ENCODE measurements around the gene WDR4. TPM values are rescaled to one million over a fixed set of nuclear protein-coding genes. Genes with fewer than 3 reads are reported as not detected.

WDR4 gene
- total and polyA plus RNA-seq, 9 of the 15 experiments (the other 6 are each of a cell fraction or from before 2014, with no cell fraction given): 5.4 to 95.4 (median 32.1) TPM

GRCh38 chr21:42878993-42879787 is at the start of gene WDR4 (continued):
- TF ChIP-seq HNRNPUL1 (IDR thresholded peaks at IDR 0.05; ENCODE audit: low read length): no peak
- no peak for TF ChIP-seq ZNF436 (CRISPR knock-in tag; IDR thresholded peaks at IDR 0.05)
- peak; percentile 8; the same call in 1 of the 2 replicates for TF ChIP-seq CEBPG (CRISPR knock-in tag; IDR thresholded peaks at IDR 0.05)
- no peak for TF ChIP-seq CEBPG (tag; conservative IDR thresholded peaks at IDR 0.05 in 1 of 2, IDR thresholded peaks at IDR 0.05 in 1 of 2)
- TF ChIP-seq NEUROD1 (IDR thresholded peaks at IDR 0.05; ENCODE audit: borderline replicate concordance, low read depth, low read length, partially characterized antibody): peak; percentile 54
- no peak for TF ChIP-seq SREBF2 (CRISPR knock-in tag; IDR thresholded peaks at IDR 0.05)
- TF ChIP-seq ADNP (tag; IDR thresholded peaks at IDR 0.05): no peak
- TF ChIP-seq ZBTB2 (IDR thresholded peaks at IDR 0.05): peak; percentile 99
- TF ChIP-seq, protein P1, sequence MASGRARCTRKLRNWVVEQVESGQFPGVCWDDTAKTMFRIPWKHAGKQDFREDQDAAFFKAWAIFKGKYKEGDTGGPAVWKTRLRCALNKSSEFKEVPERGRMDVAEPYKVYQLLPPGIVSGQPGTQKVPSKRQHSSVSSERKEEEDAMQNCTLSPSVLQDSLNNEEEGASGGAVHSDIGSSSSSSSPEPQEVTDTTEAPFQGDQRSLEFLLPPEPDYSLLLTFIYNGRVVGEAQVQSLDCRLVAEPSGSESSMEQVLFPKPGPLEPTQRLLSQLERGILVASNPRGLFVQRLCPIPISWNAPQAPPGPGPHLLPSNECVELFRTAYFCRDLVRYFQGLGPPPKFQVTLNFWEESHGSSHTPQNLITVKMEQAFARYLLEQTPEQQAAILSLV (tag; IDR thresholded peaks at IDR 0.05): no peak
- TF ChIP-seq NFATC3 (IDR thresholded peaks at IDR 0.05): no peak
- no peak for TF ChIP-seq ARID3A (IDR thresholded peaks at IDR 0.05; ENCODE audit: borderline replicate concordance, low read depth, low read length)
- TF ChIP-seq MXD1 (CRISPR knock-in tag; IDR thresholded peaks at IDR 0.05; ENCODE audit: borderline replicate concordance, poor library complexity, severe bottlenecking): peak; percentile 100
- no peak for TF ChIP-seq ZNF699 (CRISPR knock-in tag; IDR thresholded peaks at IDR 0.05; ENCODE audit: insufficient replicate concordance)
- TF ChIP-seq NBN (IDR thresholded peaks at IDR 0.05; ENCODE audit: low read depth): peak; percentile 65
- no peak; the same call in 1 of the 2 replicates for TF ChIP-seq ZNF75A (CRISPR knock-in tag; IDR thresholded peaks at IDR 0.05)
- TF ChIP-seq TAF1 (IDR thresholded peaks at IDR 0.05; ENCODE audit: control insufficient read depth, extremely low read depth, insufficient read depth, low read length, severe bottlenecking): peak; percentile 98
- TF ChIP-seq BMI1 (IDR thresholded peaks at IDR 0.05; ENCODE audit: low read length): no peak
- TF ChIP-seq CREM (IDR thresholded peaks at IDR 0.05; ENCODE audit: low read depth): peak; percentile 100
- no peak for TF ChIP-seq BRD9 (IDR thresholded peaks at IDR 0.05; ENCODE audit: low read depth, partially characterized antibody)
- no peak for TF ChIP-seq ZNF764 (CRISPR knock-in tag; IDR thresholded peaks at IDR 0.05; ENCODE audit: low read depth)
- no peak for TF ChIP-seq RBM34 (IDR thresholded peaks at IDR 0.05; ENCODE audit: borderline replicate concordance, insufficient read depth, low read length)
- TF ChIP-seq ZNF253 (CRISPR knock-in tag; conservative IDR thresholded peaks at IDR 0.05): no peak
- TF ChIP-seq, protein P2, sequence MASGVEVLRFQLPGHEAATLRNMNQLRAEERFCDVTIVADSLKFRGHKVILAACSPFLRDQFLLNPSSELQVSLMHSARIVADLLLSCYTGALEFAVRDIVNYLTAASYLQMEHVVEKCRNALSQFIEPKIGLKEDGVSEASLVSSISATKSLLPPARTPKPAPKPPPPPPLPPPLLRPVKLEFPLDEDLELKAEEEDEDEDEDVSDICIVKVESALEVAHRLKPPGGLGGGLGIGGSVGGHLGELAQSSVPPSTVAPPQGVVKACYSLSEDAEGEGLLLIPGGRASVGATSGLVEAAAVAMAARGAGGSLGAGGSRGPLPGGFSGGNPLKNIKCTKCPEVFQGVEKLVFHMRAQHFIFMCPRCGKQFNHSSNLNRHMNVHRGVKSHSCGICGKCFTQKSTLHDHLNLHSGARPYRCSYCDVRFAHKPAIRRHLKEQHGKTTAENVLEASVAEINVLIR (CRISPR knock-in tag; IDR thresholded peaks at IDR 0.05): peak; percentile 99
